Liver (tissue), 9 donors: ENCODE data around the gene FAM13A. TPM values are rescaled to one million over a fixed set of nuclear protein-coding genes. Genes with fewer than 3 reads are reported as not detected.

Source experiments
- DNase-seq: peaks from one replicate; pipeline ENCODE4 v3.0.0-alpha.2; 2017; ENCODE audit warnings: low spot score
- H3K27ac ChIP-seq, 2 donors: one replicate each; pipeline ENCODE4 v1.7.0; 2013; ENCODE audit warnings: inconsistent platforms in 2 of 2, low read length in 2 of 2, control low read depth in 1 of 2, low read depth in 1 of 2, mild to moderate bottlenecking in 1 of 2
- H3K27me3 ChIP-seq, 4 donors: one replicate each; pipeline versions ENCODE4 v1.6.1 to v1.7.0; 2013; ENCODE audit warnings: low read length in 3 of 4, inconsistent platforms in 1 of 4, mild to moderate bottlenecking in 1 of 4, moderate library complexity in 1 of 4; ENCODE audit not compliant: control insufficient read depth in 4 of 4, insufficient read depth in 4 of 4
- H3K36me3 ChIP-seq, 4 donors: one replicate each; pipeline versions ENCODE4 v1.6.1 to v1.7.0; 2013; ENCODE audit warnings: low read length in 3 of 4, mild to moderate bottlenecking in 3 of 4, low read depth in 1 of 4, moderate library complexity in 1 of 4; ENCODE audit not compliant: control insufficient read depth in 4 of 4, insufficient read depth in 3 of 4
- H3K4me1 ChIP-seq, 4 donors: one replicate each; pipeline versions ENCODE4 v1.6.1 to v1.7.0; 2013; ENCODE audit warnings: low read length in 3 of 4, mild to moderate bottlenecking in 3 of 4, moderate library complexity in 1 of 4; ENCODE audit not compliant: control insufficient read depth in 4 of 4, insufficient read depth in 4 of 4
- H3K4me3 ChIP-seq, 3 donors: one replicate each; pipeline versions ENCODE4 v1.6.1 to v1.7.0; 2013; ENCODE audit warnings: low read length in 3 of 3, control low read depth in 1 of 3, low read depth in 1 of 3, mild to moderate bottlenecking in 1 of 3
- H3K9ac ChIP-seq, 2 donors: one replicate each; pipeline ENCODE4 v1.7.0; 2013; ENCODE audit warnings: low read length in 2 of 2, mild to moderate bottlenecking in 2 of 2, moderate library complexity in 2 of 2, control low read depth in 1 of 2, low read depth in 1 of 2
- H3K9me3 ChIP-seq, 4 donors: one replicate each; pipeline versions ENCODE4 v1.6.1 to v1.7.0; 2013; ENCODE audit warnings: low read length in 3 of 4; ENCODE audit not compliant: control insufficient read depth in 4 of 4
- EGR1 ChIP-seq, 2 donors: IDR thresholded peaks; 2 replicates each; pipeline ENCODE4 v1.6.1; 2016 to 2018; ENCODE audit warnings: antibody characterized with exemption in 2 of 2, low read depth in 2 of 2
- FOXA1 ChIP-seq: IDR thresholded peaks from 2 replicates; pipeline ENCODE4 v1.6.1; 2016; ENCODE audit warnings: antibody characterized with exemption
- GABPA ChIP-seq, 2 donors: IDR thresholded peaks in 1 of 2; conservative IDR thresholded peaks in 1 of 2; 2 replicates each; pipeline ENCODE4 v1.6.1; 2016; ENCODE audit warnings: antibody characterized with exemption in 2 of 2, mild to moderate bottlenecking in 1 of 2, moderate library complexity in 1 of 2
- HNF4A ChIP-seq, 2 donors: conservative IDR thresholded peaks; 2 replicates each; pipeline ENCODE4 v1.6.1; 2016; ENCODE audit warnings: antibody characterized with exemption in 2 of 2, mild to moderate bottlenecking in 2 of 2
- HNF4G ChIP-seq: IDR thresholded peaks from 2 replicates; pipeline ENCODE4 v1.6.1; 2016; ENCODE audit warnings: antibody characterized with exemption
- JUND ChIP-seq, 2 donors: IDR thresholded peaks; 2 replicates each; pipeline ENCODE4 v1.6.1; 2016; ENCODE audit warnings: antibody characterized with exemption in 2 of 2
- NR2F2 ChIP-seq: IDR thresholded peaks from 2 replicates; pipeline ENCODE4 v1.6.1; 2016; ENCODE audit warnings: antibody characterized with exemption
- RAD21 ChIP-seq, 2 donors: IDR thresholded peaks; 2 replicates each; pipeline ENCODE4 v1.6.1; 2016; ENCODE audit warnings: antibody characterized with exemption in 2 of 2, mild to moderate bottlenecking in 2 of 2
- SP1 ChIP-seq: IDR thresholded peaks from 2 replicates; pipeline ENCODE4 v1.6.1; 2018; ENCODE audit warnings: antibody characterized with exemption, mild to moderate bottlenecking
- TAF1 ChIP-seq: conservative IDR thresholded peaks from 2 replicates; pipeline ENCODE4 v1.6.1; 2016; ENCODE audit warnings: antibody characterized with exemption, mild to moderate bottlenecking
- YY1 ChIP-seq: IDR thresholded peaks from 2 replicates; pipeline ENCODE4 v1.6.1; 2016; ENCODE audit warnings: antibody characterized with exemption, mild to moderate bottlenecking
- WGBS: extraction: QIAGEN DNeasy Blood & Tissue Kit; methylation state at CpG from one replicate; pipeline ENCODE4 v1.1.7; 2013; 5-methylcytosine and 5-hydroxymethylcytosine counted together
- polyA plus RNA-seq, 2 donors: library from polyadenylated mRNA; stranded (reverse) in 1 of 2; unstranded in 1 of 2; fragments of 200-250 nt in 1 of 2; fragments of >200 nt in 1 of 2; fragmentation: Nextera tagmentation in 1 of 2; extraction: Ambion mirVana in 1 of 2; gene quantifications; one replicate each; pipeline versions ENCODE4 v1.2.1 to v1.2.3, GENCODE V29; 2013 to 2015
- total RNA-seq, 2 donors: library from RNA; depleted of rRNA; stranded (reverse); fragments of >200 nt; gene quantifications; one replicate each; pipeline ENCODE4 v1.2.3, GENCODE V29; 2014
- TF ChIP-seq, protein P1 (sequence below): IDR thresholded peaks from 2 replicates; pipeline ENCODE4 v1.6.1; 2016; ENCODE audit warnings: antibody characterized with exemption
- TF ChIP-seq, protein P2 (sequence below): IDR thresholded peaks from 2 replicates; pipeline ENCODE4 v1.6.1; 2016; ENCODE audit warnings: antibody characterized with exemption
- TF ChIP-seq, protein P3 (sequence below): IDR thresholded peaks from 2 replicates; pipeline ENCODE4 v1.6.1; 2016; ENCODE audit warnings: antibody characterized with exemption, mild to moderate bottlenecking
- TF ChIP-seq, protein P4 (sequence below): fragments of 150-350 bp; IDR thresholded peaks from 2 replicates; pipeline ENCODE4 v1.5.1; 2017; ENCODE audit warnings: improper control_type of control experiment, low read depth, low read length; ENCODE audit not compliant: missing input control
- donor health status: healthy.
- donor health status: healthy.
- donor health status: healthy.
- donor health status: healthy.
- donor health status: healthy.

The FAM13A gene
- total and polyA plus RNA-seq, 4 donors: 14.9 to 52.9 (median 27.6) TPM

DNA sequence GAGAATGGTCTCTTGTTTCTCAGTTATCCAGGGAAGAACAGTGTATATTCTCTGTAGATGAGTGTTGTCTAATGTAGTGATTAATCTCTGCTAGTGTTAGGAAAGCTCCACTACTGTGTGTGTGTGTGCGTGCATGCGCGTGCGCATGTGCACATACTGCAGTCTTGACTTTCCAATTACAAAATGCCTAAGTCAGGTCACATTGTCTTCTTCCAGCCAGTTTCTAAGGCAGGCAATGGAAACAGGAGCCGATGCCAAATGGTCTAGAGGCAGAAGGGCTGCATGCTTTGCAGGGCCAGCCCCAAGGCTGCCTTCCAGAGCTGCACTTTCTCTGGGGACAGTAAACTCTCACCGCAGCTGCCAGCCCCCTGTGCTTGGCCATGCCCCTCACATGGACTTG, 328.8 kb downstream of the FAM13A start:
- WGBS: 92% methylated on average over 6 of the region's 6 CpGs
- Histone ChIP-seq H3K4me1 (peaks cover 0 to 8% (median 3%) of the 10 kb centered on the region in 4 donors), H3K27me3 (no peaks in the 10 kb centered on the region), H3K9ac (no peak overlapping the region), H3K9me3 (no peaks in the 10 kb centered on the region), H3K27ac (no peak overlapping the region), H3K4me3 (no peak overlapping the region), H3K36me3 (peaks cover 9 to 51% (median 38%) of the 10 kb centered on the region in 4 donors)
- DNase-seq: no peak
- no peak for TF ChIP-seq YY1
- TF ChIP-seq TAF1: no peak
- TF ChIP-seq HNF4A (conservative IDR thresholded peaks at IDR 0.05): no peak
- TF ChIP-seq, protein P1, sequence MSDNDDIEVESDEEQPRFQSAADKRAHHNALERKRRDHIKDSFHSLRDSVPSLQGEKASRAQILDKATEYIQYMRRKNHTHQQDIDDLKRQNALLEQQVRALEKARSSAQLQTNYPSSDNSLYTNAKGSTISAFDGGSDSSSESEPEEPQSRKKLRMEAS: no peak
- TF ChIP-seq, protein P2, sequence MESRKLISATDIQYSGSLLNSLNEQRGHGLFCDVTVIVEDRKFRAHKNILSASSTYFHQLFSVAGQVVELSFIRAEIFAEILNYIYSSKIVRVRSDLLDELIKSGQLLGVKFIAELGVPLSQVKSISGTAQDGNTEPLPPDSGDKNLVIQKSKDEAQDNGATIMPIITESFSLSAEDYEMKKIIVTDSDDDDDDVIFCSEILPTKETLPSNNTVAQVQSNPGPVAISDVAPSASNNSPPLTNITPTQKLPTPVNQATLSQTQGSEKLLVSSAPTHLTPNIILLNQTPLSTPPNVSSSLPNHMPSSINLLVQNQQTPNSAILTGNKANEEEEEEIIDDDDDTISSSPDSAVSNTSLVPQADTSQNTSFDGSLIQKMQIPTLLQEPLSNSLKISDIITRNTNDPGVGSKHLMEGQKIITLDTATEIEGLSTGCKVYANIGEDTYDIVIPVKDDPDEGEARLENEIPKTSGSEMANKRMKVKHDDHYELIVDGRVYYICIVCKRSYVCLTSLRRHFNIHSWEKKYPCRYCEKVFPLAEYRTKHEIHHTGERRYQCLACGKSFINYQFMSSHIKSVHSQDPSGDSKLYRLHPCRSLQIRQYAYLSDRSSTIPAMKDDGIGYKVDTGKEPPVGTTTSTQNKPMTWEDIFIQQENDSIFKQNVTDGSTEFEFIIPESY: no peak
- TF ChIP-seq, protein P3, sequence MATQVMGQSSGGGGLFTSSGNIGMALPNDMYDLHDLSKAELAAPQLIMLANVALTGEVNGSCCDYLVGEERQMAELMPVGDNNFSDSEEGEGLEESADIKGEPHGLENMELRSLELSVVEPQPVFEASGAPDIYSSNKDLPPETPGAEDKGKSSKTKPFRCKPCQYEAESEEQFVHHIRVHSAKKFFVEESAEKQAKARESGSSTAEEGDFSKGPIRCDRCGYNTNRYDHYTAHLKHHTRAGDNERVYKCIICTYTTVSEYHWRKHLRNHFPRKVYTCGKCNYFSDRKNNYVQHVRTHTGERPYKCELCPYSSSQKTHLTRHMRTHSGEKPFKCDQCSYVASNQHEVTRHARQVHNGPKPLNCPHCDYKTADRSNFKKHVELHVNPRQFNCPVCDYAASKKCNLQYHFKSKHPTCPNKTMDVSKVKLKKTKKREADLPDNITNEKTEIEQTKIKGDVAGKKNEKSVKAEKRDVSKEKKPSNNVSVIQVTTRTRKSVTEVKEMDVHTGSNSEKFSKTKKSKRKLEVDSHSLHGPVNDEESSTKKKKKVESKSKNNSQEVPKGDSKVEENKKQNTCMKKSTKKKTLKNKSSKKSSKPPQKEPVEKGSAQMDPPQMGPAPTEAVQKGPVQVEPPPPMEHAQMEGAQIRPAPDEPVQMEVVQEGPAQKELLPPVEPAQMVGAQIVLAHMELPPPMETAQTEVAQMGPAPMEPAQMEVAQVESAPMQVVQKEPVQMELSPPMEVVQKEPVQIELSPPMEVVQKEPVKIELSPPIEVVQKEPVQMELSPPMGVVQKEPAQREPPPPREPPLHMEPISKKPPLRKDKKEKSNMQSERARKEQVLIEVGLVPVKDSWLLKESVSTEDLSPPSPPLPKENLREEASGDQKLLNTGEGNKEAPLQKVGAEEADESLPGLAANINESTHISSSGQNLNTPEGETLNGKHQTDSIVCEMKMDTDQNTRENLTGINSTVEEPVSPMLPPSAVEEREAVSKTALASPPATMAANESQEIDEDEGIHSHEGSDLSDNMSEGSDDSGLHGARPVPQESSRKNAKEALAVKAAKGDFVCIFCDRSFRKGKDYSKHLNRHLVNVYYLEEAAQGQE: no peak
- TF ChIP-seq JUND (IDR thresholded peaks at IDR 0.05): no peak

DNA sequence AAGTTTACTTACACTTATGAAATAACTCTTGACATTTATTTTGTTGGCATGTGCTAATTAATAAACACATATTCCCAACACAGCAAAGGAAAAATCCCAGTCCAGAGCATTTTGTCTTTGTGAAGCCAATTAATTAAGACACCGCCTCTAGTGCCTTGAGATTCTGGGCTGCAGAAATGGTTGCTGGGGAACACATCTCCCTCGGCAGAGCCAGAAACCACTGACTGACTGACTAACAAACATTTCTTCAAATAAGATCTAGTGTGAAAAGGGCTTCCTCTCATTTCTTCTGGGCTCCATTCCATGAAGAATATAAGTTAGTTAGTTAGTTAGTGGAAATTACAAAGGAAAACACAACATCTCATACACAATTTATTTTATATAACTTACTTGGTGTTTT, 331.0 kb downstream of the FAM13A start:
- Histone ChIP-seq H3K36me3 (peaks cover 8 to 46% (median 35%) of the 10 kb centered on the region in 4 donors), H3K9ac (no peak overlapping the region), H3K4me3 (no peak overlapping the region), H3K27me3 (no peaks in the 10 kb centered on the region), H3K4me1 (peaks cover 3 to 5% (median 4%) of the 10 kb centered on the region in 4 donors), H3K9me3 (no peaks in the 10 kb centered on the region), H3K27ac (no peak overlapping the region)
- no peak for DNase-seq
- 97% methylated on average over 2 of the region's 2 CpGs for WGBS
- TF ChIP-seq EGR1 (IDR thresholded peaks at IDR 0.05; ENCODE audit: low read depth in 2 of 2) (no peak), GABPA (IDR thresholded peaks at IDR 0.05 in 1 of 2, conservative IDR thresholded peaks at IDR 0.05 in 1 of 2) (no peak), HNF4A (conservative IDR thresholded peaks at IDR 0.05) (no peak), HNF4G (no peak), RAD21 (IDR thresholded peaks at IDR 0.05) (no peak), SP1 (no peak), NR2F2 (no peak), YY1 (no peak), FOXA1 (no peak)
- TF ChIP-seq, protein P4, sequence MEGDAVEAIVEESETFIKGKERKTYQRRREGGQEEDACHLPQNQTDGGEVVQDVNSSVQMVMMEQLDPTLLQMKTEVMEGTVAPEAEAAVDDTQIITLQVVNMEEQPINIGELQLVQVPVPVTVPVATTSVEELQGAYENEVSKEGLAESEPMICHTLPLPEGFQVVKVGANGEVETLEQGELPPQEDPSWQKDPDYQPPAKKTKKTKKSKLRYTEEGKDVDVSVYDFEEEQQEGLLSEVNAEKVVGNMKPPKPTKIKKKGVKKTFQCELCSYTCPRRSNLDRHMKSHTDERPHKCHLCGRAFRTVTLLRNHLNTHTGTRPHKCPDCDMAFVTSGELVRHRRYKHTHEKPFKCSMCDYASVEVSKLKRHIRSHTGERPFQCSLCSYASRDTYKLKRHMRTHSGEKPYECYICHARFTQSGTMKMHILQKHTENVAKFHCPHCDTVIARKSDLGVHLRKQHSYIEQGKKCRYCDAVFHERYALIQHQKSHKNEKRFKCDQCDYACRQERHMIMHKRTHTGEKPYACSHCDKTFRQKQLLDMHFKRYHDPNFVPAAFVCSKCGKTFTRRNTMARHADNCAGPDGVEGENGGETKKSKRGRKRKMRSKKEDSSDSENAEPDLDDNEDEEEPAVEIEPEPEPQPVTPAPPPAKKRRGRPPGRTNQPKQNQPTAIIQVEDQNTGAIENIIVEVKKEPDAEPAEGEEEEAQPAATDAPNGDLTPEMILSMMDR: no peak
- TF ChIP-seq, protein P2: no peak
